Activated T-helper 17 cell treated with anti-CD3 and anti-CD28 coated beads, Interleukin-2, amount 50 U/mL, for 72 hours (primary cell): ENCODE results near the gene ADRA2C. TPM values are rescaled to one million over a fixed set of nuclear protein-coding genes. Genes with fewer than 3 reads are reported as not detected.
"Not testable (repeated sequence)": the region's sequence is repeated elsewhere in the genome, so short reads cannot be mapped to it uniquely, and the experiment has no call there.

Experiments used
- ATAC-seq: fragments of 150-1000 bp; cut with Tn5 transposase; replicated peaks from 2 replicates; pipeline ENCODE4 v1.10.0; 2021; ENCODE audit warnings: mild to moderate bottlenecking, moderate library complexity
- H3K27ac Mint-ChIP-seq: one replicate; pipeline ENCODE4 v1.8.0; 2022; ENCODE audit warnings: mixed read lengths
- H3K27me3 Mint-ChIP-seq: one replicate; pipeline ENCODE4 v1.8.0; 2022; ENCODE audit warnings: mixed read lengths
- H3K36me3 Mint-ChIP-seq: one replicate; pipeline ENCODE4 v1.8.0; 2022; ENCODE audit warnings: low read depth, mild to moderate bottlenecking, mixed read lengths
- H3K4me1 Mint-ChIP-seq: one replicate; pipeline ENCODE4 v1.8.0; 2022; ENCODE audit warnings: mixed read lengths
- H3K4me3 Mint-ChIP-seq: one replicate; pipeline ENCODE4 v1.8.0; 2022; ENCODE audit warnings: mild to moderate bottlenecking, mixed read lengths
- H3K9me3 Mint-ChIP-seq: one replicate; pipeline ENCODE4 v1.8.0; 2022; ENCODE audit warnings: mixed read lengths
- total RNA-seq, 2 donors: library from RNA; stranded (reverse); gene quantifications; one replicate each; pipeline ENCODE4 v1.2.3, GENCODE V29; 2022

Gene ADRA2C
- total RNA-seq, 2 donors from 2014 or later = not detected

GRCh38 chr4:3812211-3812934 is 46.2 kb downstream of the ADRA2C start:
- no peak for ATAC-seq
- no peak overlapping the region for H3K27ac Mint-ChIP-seq
- H3K9me3 Mint-ChIP-seq = no peaks in the 10 kb centered on the region
- H3K36me3 Mint-ChIP-seq = no peaks in the 10 kb centered on the region
- H3K4me1 Mint-ChIP-seq = no peaks in the 10 kb centered on the region
- H3K4me3 Mint-ChIP-seq = no peak overlapping the region
- H3K27me3 Mint-ChIP-seq = peaks cover 16% of the 10 kb centered on the region

- no peak for ATAC-seq
- Mint-ChIP-seq H3K36me3 (no peaks in the 10 kb centered on the region), H3K27me3 (peaks cover 10% of the 10 kb centered on the region), H3K27ac (no peak overlapping the region), H3K4me3 (no peak overlapping the region), H3K4me1 (no peaks in the 10 kb centered on the region), H3K9me3 (no peaks in the 10 kb centered on the region)
Observed at GRCh38 chr4:3813151-3814052, 47.2 kb downstream of the ADRA2C start.

GRCh38 chr4:3814053-3814570 is 47.9 kb downstream of the ADRA2C start:
- no peak for ATAC-seq
- Mint-ChIP-seq H3K4me3 (no peak overlapping the region), H3K27ac (no peak overlapping the region)

GRCh38 chr4:3814838-3815237 is 48.7 kb downstream of the ADRA2C start:
- H3K4me3 Mint-ChIP-seq, H3K4me1 Mint-ChIP-seq, H3K36me3 Mint-ChIP-seq, ATAC-seq, H3K9me3 Mint-ChIP-seq, H3K27me3 Mint-ChIP-seq, H3K27ac Mint-ChIP-seq: not testable (repeated sequence)

More at GRCh38 chr4:3814053-3814570, 47.9 kb downstream of the ADRA2C start:
- H3K36me3 Mint-ChIP-seq = no peaks in the 10 kb centered on the region
- no peaks in the 10 kb centered on the region for H3K9me3 Mint-ChIP-seq
- H3K27me3 Mint-ChIP-seq = peaks cover 4% of the 10 kb centered on the region
- no peaks in the 10 kb centered on the region for H3K4me1 Mint-ChIP-seq

- Mint-ChIP-seq H3K36me3 (no peaks in the 10 kb centered on the region), H3K4me1 (no peaks in the 10 kb centered on the region), H3K4me3 (no peak overlapping the region), H3K27me3 (no peaks in the 10 kb centered on the region), H3K9me3 (no peaks in the 10 kb centered on the region), H3K27ac (no peak overlapping the region)
- no peak for ATAC-seq
Observed at GRCh38 chr4:3816256-3816825, 50.2 kb downstream of the ADRA2C start.

- Mint-ChIP-seq H3K4me1 (no peaks in the 10 kb centered on the region), H3K27me3 (no peaks in the 10 kb centered on the region), H3K4me3 (no peak overlapping the region), H3K9me3 (no peaks in the 10 kb centered on the region), H3K27ac (no peak overlapping the region), H3K36me3 (no peaks in the 10 kb centered on the region)
- no peak for ATAC-seq
Observed at GRCh38 chr4:3816983-3817960, 51.1 kb downstream of the ADRA2C start.

Other genes with a start within 250 kb of the ADRA2C start
- 10 to 100 TPM; 46.9 to 67.5 TPM for gene LRPAP1, start 234.0 kb upstream of the ADRA2C start, total RNA-seq